Loucy (cell line): ENCODE measurements around the gene DTNA.

Source experiments
- H2AFZ ChIP-seq: fragments of 200-600 bp; sonication (generic); 2 replicates; pipeline ENCODE4 v1.6.0; 2016; ENCODE audit warnings: antibody characterized with exemption, mild to moderate bottlenecking, low read length, moderate library complexity
- H3F3A ChIP-seq: fragments of 200-600 bp; 2 replicates; pipeline ENCODE4 v1.6.0; 2016; ENCODE audit warnings: antibody characterized with exemption, low read depth, mild to moderate bottlenecking
- H3K27me3 ChIP-seq: fragments of 200-600 bp; sonication (generic); 2 replicates; pipeline ENCODE4 v1.6.1; 2014; ENCODE audit warnings: low read length, mild to moderate bottlenecking; ENCODE audit not compliant: insufficient read depth, poor library complexity, severe bottlenecking
- H3K36me3 ChIP-seq: fragments of 200-600 bp; sonication (generic); 2 replicates; pipeline ENCODE4 v1.6.1; 2016; ENCODE audit warnings: low read length; ENCODE audit not compliant: insufficient read depth
- H3K4me1 ChIP-seq: fragments of 200-600 bp; sonication (generic); 2 replicates; pipeline ENCODE4 v1.5.1; 2014; ENCODE audit warnings: low read length, mild to moderate bottlenecking; ENCODE audit not compliant: insufficient read depth, poor library complexity, severe bottlenecking
- H3K4me2 ChIP-seq: fragments of 200-600 bp; sonication (generic); 2 replicates; pipeline ENCODE4 v1.6.0; 2014; ENCODE audit warnings: antibody characterized with exemption, low read length, low read depth, mild to moderate bottlenecking; ENCODE audit not compliant: poor library complexity, severe bottlenecking
- H3K4me3 ChIP-seq: fragments of 200-600 bp; sonication (generic); 2 replicates; pipeline ENCODE4 v1.5.1; 2014; ENCODE audit warnings: low read length, mild to moderate bottlenecking, mixed read lengths; ENCODE audit not compliant: poor library complexity, severe bottlenecking
- H3K79me2 ChIP-seq: fragments of 200-600 bp; sonication (generic); 2 replicates; pipeline ENCODE4 v1.6.1; 2014; ENCODE audit warnings: low read length; ENCODE audit not compliant: insufficient read depth
- H3K9ac ChIP-seq: fragments of 200-600 bp; sonication (generic); 2 replicates; pipeline ENCODE4 v1.6.0; 2014; ENCODE audit warnings: mild to moderate bottlenecking, low read depth, low read length, moderate library complexity; ENCODE audit not compliant: poor library complexity, severe bottlenecking
- H3K9me2 ChIP-seq: fragments of 200-600 bp; sonication (generic); replicated peaks from 2 replicates; pipeline ENCODE4 v1.6.1; 2016; ENCODE audit warnings: low read depth, low read length, mixed read lengths
- H3K9me3 ChIP-seq: fragments of 200-600 bp; sonication (generic); 2 replicates; pipeline ENCODE4 v1.6.1; 2014; ENCODE audit warnings: mild to moderate bottlenecking, antibody characterized with exemption, low read length, low read depth; ENCODE audit not compliant: insufficient read depth
- H4K20me1 ChIP-seq: fragments of 200-600 bp; sonication (generic); 2 replicates; pipeline ENCODE4 v1.6.0; 2014; ENCODE audit warnings: antibody characterized with exemption, low read length, mild to moderate bottlenecking; ENCODE audit not compliant: insufficient read depth, poor library complexity, severe bottlenecking
- CTCF ChIP-seq: fragments of 200-600 bp; sonication (generic); conservative IDR thresholded peaks from 2 replicates; pipeline ENCODE4 v1.5.1; 2014; ENCODE audit warnings: mild to moderate bottlenecking, antibody characterized with exemption, low read length
- EZH2phosphoT487 ChIP-seq: fragments of 200-600 bp; IDR thresholded peaks from 2 replicates; pipeline ENCODE4 v1.6.1; 2018; ENCODE audit warnings: antibody characterized with exemption, mild to moderate bottlenecking, moderate library complexity, borderline replicate concordance

Gene DTNA

GRCh38 chr18:34801774-34802173 lies 91.7 kb downstream of the DTNA start:
- Histone ChIP-seq H2AFZ (no peak overlapping the region), H4K20me1 (no peaks in the 10 kb centered on the region), H3F3A (no peaks in the 10 kb centered on the region), H3K4me3 (no peak overlapping the region), H3K9me3 (no peaks in the 10 kb centered on the region), H3K9ac (no peak overlapping the region), H3K27me3 (no peaks in the 10 kb centered on the region), H3K9me2 (no peaks in the 10 kb centered on the region), H3K36me3 (no peaks in the 10 kb centered on the region), H3K4me2 (no peak overlapping the region), H3K4me1 (no peaks in the 10 kb centered on the region), H3K79me2 (no peaks in the 10 kb centered on the region)
- TF ChIP-seq CTCF = no peak
- TF ChIP-seq EZH2phosphoT487 = no peak

- H3K4me1 ChIP-seq = no peaks in the 10 kb centered on the region
- no peak overlapping the region for H3K9ac ChIP-seq
- no peaks in the 10 kb centered on the region for H3K9me3 ChIP-seq
- H3F3A ChIP-seq = no peaks in the 10 kb centered on the region
- no peak overlapping the region for H3K4me2 ChIP-seq
- no peaks in the 10 kb centered on the region for H3K79me2 ChIP-seq
- TF ChIP-seq EZH2phosphoT487 (no peak), CTCF (no peak)
- H3K9me2 ChIP-seq = no peaks in the 10 kb centered on the region
- no peak overlapping the region for H3K4me3 ChIP-seq
- no peaks in the 10 kb centered on the region for H4K20me1 ChIP-seq
- H3K36me3 ChIP-seq = no peaks in the 10 kb centered on the region
- no peaks in the 10 kb centered on the region for H3K27me3 ChIP-seq
- no peak overlapping the region for H2AFZ ChIP-seq
Observed at GRCh38 chr18:34802959-34803358, 92.9 kb downstream of the DTNA start.

- TF ChIP-seq EZH2phosphoT487 (no peak), CTCF (no peak)
- H3K4me3 ChIP-seq = no peak overlapping the region
- H3F3A ChIP-seq = no peaks in the 10 kb centered on the region
- no peaks in the 10 kb centered on the region for H3K27me3 ChIP-seq
- no peaks in the 10 kb centered on the region for H3K79me2 ChIP-seq
- no peak overlapping the region for H3K9ac ChIP-seq
- no peak overlapping the region for H2AFZ ChIP-seq
- H4K20me1 ChIP-seq = no peaks in the 10 kb centered on the region
- H3K4me2 ChIP-seq = no peak overlapping the region
- no peaks in the 10 kb centered on the region for H3K36me3 ChIP-seq
- no peaks in the 10 kb centered on the region for H3K4me1 ChIP-seq
- H3K9me3 ChIP-seq = no peaks in the 10 kb centered on the region
- H3K9me2 ChIP-seq = no peaks in the 10 kb centered on the region
Observed at GRCh38 chr18:34803877-34804400, 93.8 kb downstream of the DTNA start.
